ENCODE measurements around the gene MYL10.

MYL10 gene

GRCh38 chr7:101586906-101587677, 42.0 kb downstream of the MYL10 start:
- peaks cover 6% of the 10 kb centered on the region for H3K9me3 Mint-ChIP-seq
- peaks cover 3% of the 10 kb centered on the region for H3K36me3 Mint-ChIP-seq (ENCODE audit: low read depth)
- peaks cover 16% of the 10 kb centered on the region for H3K4me1 Mint-ChIP-seq

GRCh38 chr7:101586078-101586905, 42.8 kb downstream of the MYL10 start:
- TF ChIP-seq CTCF (IDR thresholded peaks at IDR 0.05; ENCODE audit: unreplicated experiment in 3 of 3): no peak
- H3K27ac Mint-ChIP-seq: peak overlapping the region in 2 of 3 experiments; percentile 32 to 84
- peaks cover 20% of the 10 kb centered on the region for H3K27me3 Mint-ChIP-seq (ENCODE audit: low read depth)
- H3K4me1 Mint-ChIP-seq: peaks cover 16% of the 10 kb centered on the region
- peaks cover 6% of the 10 kb centered on the region for H3K9me3 Mint-ChIP-seq
- peaks cover 3% of the 10 kb centered on the region for H3K36me3 Mint-ChIP-seq (ENCODE audit: low read depth)
- H3K4me3 Mint-ChIP-seq: no peak overlapping the region

More at GRCh38 chr7:101586906-101587677, 42.0 kb downstream of the MYL10 start:
- no peak for TF ChIP-seq CTCF (IDR thresholded peaks at IDR 0.05; ENCODE audit: unreplicated experiment in 3 of 3)
- Mint-ChIP-seq H3K27ac (peak overlapping the region in 1 of 3 experiments; percentile 84), H3K27me3 (ENCODE audit: low read depth) (peaks cover 14% of the 10 kb centered on the region), H3K4me3 (no peak overlapping the region)

GRCh38 chr7:101582971-101583370, 46.1 kb downstream of the MYL10 start:
- H3K36me3 Mint-ChIP-seq (ENCODE audit: low read depth): peaks cover 3% of the 10 kb centered on the region
- H3K4me1 Mint-ChIP-seq: peaks cover 9% of the 10 kb centered on the region
- no peak overlapping the region for H3K4me3 Mint-ChIP-seq
- no peak overlapping the region for H3K27ac Mint-ChIP-seq
- peaks cover 9% of the 10 kb centered on the region for H3K9me3 Mint-ChIP-seq
- TF ChIP-seq CTCF (IDR thresholded peaks at IDR 0.05; ENCODE audit: unreplicated experiment in 3 of 3): no peak
- H3K27me3 Mint-ChIP-seq (ENCODE audit: low read depth): peaks cover 20% of the 10 kb centered on the region

- peaks cover 6% of the 10 kb centered on the region for H3K4me1 Mint-ChIP-seq
- peaks cover 20% of the 10 kb centered on the region for H3K27me3 Mint-ChIP-seq (ENCODE audit: low read depth)
- H3K9me3 Mint-ChIP-seq: peaks cover 9% of the 10 kb centered on the region
- TF ChIP-seq CTCF (IDR thresholded peaks at IDR 0.05; ENCODE audit: unreplicated experiment in 3 of 3): no peak
- H3K4me3 Mint-ChIP-seq: no peak overlapping the region
- H3K36me3 Mint-ChIP-seq (ENCODE audit: low read depth): peaks cover 3% of the 10 kb centered on the region
- no peak overlapping the region for H3K27ac Mint-ChIP-seq
These were observed 47.2 kb downstream of the MYL10 start for GRCh38 chr7:101581891-101582290.

GRCh38 chr7:101580596-101580995, 48.5 kb downstream of the MYL10 start:
- H3K27me3 Mint-ChIP-seq (ENCODE audit: low read depth): peaks cover 20% of the 10 kb centered on the region
- TF ChIP-seq CTCF (IDR thresholded peaks at IDR 0.05; ENCODE audit: unreplicated experiment in 3 of 3): no peak
- H3K4me3 Mint-ChIP-seq: no peak overlapping the region
- H3K9me3 Mint-ChIP-seq: peaks cover 9% of the 10 kb centered on the region
- H3K27ac Mint-ChIP-seq: no peak overlapping the region
- H3K36me3 Mint-ChIP-seq (ENCODE audit: low read depth): peaks cover 3% of the 10 kb centered on the region
- H3K4me1 Mint-ChIP-seq: no peaks in the 10 kb centered on the region
